Stimulated activated CD4-positive, alpha-beta T cell treated with anti-CD3 and anti-CD28 coated beads, TNF-alpha, amount 100 ng/mL, for 1 hour (primary cell): ENCODE measurements around the gene SAP30L.

Experiments
- DNase-seq, 3 donors: peaks; one replicate each; pipeline ENCODE4 v3.0.0-alpha.2; 2020; ENCODE audit warnings: low read depth in 3 of 3, low spot score in 1 of 3

Gene SAP30L, protein sequence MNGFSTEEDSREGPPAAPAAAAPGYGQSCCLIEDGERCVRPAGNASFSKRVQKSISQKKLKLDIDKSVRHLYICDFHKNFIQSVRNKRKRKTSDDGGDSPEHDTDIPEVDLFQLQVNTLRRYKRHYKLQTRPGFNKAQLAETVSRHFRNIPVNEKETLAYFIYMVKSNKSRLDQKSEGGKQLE

DNA sequence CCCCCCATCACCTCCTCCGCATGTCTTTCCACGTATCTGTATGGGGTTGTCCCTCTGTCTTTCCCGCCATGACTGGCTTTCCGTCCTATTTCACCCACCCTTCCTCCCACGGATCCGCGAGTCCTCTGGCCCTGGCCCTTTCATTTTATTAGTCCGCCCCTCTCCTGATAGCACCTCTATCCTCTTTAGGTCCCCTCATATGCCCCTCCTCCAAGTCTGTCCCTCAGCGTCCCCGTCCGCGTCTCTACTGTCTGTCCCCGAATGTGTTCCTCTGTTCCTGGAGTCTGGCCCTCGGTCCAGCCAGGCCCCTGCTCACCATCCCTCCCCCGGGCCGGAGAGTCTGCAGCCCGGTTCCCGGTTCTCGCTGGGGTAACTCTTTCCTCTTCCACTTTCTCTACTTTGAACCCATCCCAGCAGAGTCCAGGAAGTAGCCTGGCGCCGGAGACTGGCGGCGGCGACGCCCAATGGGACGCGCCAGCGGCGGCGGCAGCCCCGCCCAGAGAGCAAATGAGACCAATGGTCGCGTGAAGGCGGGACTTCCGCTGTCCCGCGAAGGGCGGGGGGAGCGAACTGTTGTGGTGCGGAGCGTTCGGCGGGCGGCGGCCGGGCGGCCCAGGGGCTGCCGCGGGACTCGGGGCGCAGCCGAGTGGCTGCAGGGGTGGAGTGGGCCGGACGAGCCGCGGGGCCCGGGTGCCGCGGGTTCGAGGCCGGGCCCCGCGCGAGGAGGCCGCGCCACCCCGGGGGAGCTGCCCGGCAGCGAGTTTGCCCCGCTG is at the start of gene SAP30L:
Gene SAP30L (plus strand): TSS at position 576 of the 773 bp plus-strand sequence. CDS start 608 bp downstream, outside the sequence.
- DNase-seq, result peak; percentile 82 to 94 (median 90)

- no peak for DNase-seq
Measured at GRCh38 chr5:154396128-154396527, 49.7 kb upstream of the SAP30L start.

- no peak for DNase-seq
Measured at GRCh38 chr5:154397652-154398406, 48.0 kb upstream of the SAP30L start.

DNA sequence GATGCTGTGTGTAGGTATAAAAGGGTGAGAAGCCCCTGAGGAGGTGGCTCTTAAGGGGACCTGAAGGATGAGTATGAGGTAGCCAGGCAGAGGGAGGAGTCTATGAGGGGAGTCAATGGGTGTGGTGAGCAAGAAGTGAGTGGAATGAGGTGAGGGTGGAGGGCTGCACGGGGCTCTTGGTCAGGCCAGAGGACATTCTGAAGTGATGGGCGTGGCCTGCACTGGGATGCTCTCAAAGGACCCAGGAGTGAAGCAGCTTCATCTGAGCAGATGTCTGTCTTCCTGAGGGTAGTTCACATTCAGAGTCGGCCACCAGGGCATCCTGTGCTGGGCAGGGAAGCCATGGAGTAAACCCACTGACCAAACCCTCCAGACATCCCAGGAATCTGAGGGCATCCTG is 45.1 kb upstream of the SAP30L start:
- DNase-seq, result no peak

- DNase-seq, result no peak
Measured at GRCh38 chr5:154401355-154401754, 44.4 kb upstream of the SAP30L start.

DNA sequence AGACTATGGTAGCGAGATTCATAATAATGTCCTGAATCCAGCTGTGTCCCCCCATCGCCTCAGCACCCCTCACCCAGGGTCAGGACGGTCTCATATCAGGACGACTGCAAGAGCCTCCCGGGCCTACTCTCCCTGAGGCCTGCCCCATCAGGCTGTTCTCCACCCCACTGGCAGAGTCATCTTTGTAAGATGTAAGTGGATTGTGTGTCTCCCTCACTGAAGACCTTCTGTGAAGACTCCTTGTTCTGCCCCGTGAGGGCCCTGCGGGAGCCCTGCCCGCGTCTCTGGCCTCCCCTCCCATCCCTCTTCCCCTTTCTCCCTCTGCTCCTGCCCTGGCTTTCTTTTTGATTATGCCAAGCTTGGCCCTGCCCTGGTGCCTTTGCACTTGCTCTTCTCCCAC is 43.9 kb upstream of the SAP30L start:
- no peak for DNase-seq

GRCh38 chr5:154402611-154403010 is 43.2 kb upstream of the SAP30L start:
- DNase-seq, result no peak

DNA sequence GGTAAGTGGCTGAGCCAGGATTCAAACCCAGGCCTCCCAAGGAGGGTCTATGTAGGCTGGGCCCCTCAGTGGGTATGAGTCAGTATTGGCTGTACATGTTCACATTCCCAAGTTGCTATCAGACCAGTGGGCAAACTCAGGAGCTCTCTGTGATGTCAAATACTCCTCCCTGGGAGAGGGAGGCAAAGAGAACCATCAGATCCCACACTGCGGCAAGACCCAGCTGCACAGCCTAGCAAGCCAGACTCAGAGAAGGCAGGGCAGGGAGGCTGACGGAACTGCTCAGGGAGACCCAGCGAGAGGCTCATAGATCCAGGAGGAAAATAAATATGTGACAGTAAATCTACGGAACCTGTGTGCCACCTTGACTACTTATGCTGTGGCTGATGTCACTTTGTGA is 42.6 kb upstream of the SAP30L start:
- DNase-seq, result no peak

- no peak for DNase-seq
Measured at GRCh38 chr5:154403776-154404387, 41.9 kb upstream of the SAP30L start.

DNA sequence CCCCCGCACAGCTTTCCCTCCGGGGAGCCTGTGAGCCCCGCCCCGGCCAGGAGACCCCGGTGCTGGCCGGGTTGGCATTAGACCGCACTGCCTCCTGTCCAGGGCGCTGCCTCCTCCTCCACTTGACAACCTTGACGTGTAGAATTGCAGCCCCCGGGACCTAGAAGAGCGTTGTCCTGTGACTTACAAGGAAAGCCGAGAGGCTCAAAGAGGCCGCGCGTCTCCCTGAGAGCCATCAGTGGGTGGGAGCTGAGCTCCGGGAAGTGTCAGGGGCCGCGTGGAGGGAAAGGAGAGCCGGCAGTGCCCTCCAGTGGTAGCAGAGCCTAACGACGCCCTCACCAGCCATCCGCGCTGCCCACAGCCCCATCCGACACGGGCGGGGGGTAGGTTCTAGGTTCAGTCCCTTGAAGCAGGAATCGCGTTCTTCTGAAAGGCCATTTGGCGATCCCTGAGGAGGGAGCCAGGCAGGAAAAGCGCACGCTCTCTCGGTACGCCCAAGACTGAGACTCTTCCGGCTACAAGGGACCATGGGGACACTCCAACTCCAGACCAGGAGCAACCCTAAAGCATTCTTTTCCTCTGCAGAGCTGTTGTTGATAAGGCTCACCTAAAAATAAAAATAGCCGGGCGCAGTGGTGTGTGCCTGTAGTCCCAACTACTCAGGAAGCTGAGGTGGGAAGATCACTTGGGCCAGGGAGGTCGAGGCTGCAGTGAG is 40.6 kb upstream of the SAP30L start:
- DNase-seq, result peak; percentile 19 to 66 (median 44)

- DNase-seq, result no peak
Measured at GRCh38 chr5:154406231-154406630, 39.6 kb upstream of the SAP30L start.

DNA sequence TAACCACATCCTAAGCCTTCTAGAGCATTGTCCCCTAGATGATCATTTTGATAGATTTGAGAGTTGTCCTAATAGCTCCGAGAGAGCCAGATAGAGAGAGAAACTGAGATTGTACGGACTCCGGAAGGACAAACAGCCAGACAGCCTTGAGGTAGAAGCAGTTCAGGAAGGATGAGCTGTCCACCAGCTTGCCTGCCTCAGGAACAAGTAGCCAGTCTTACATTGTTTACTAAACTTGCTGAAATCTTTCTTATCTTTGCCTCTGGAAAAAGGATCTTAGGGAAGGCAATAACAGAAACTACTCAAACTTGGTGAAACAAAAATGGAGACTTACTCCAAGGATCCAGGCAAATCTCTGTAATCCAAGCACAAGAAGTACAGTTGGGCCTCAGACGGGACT is 39.0 kb upstream of the SAP30L start:
- DNase-seq, result no peak

GRCh38 chr5:154408811-154409210 is 37.0 kb upstream of the SAP30L start:
- no peak for DNase-seq

DNA sequence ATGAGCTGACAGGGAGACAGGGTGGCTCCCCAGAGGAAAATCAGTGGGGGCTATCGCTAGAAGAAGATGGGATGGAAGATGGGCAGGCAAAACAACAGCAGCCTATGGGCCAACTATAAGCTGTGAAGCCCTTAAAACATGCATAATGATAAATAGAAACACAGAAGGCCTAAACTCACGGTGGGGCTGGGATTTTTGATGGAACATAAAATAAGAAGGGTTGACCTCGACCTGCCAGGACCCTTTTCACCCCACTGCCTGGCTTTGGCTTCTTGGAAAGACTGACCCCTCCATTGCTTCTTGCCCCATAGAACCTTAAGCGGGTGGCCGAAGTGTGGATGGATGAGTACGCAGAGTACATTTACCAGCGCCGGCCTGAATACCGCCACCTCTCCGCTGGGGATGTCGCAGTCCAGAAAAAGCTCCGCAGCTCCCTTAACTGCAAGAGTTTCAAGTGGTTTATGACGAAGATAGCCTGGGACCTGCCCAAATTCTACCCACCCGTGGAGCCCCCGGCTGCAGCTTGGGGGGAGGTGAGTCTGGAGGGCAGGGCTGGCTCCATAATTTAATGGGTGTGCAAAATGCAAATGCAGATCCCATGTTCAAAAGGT is 36.5 kb upstream of the SAP30L start:
- no peak for DNase-seq

DNA sequence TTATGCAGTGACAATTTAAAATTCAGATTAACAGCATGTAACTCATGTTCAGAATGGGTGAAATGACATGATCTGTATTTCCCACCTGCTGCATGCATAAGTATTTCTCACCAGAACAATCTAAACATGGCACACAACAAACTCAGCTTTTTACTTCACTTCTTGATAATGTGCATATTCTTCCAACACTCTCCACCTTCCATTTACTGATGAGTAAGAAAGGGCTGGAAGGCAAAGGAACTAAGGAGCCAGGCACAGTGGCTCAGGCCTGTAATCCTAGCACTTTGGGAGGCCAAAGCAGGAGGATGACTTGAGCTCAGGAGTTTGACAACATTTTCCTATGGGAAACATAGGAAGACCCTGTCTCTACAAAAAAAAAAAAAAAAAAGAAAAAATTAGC is 35.8 kb upstream of the SAP30L start:
- no peak for DNase-seq

DNA sequence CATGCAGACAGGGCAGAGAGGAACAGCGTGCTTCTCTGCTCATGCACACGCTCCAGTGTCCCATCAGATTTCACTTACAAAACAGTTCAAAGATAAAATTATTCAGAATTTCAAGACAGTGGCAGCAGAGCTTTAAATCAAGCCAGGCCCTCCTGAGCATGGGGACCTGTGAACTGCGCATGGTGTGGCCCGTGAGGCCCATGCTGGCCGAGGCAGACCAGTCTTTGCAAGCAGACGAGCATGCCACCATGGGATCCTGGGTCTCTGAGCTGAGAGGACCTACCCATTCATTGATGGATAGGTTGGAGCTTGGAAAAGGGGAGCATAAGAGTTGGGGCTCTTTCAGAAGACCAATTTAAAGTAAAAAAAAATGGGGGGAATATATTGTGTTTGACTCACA is 35.0 kb upstream of the SAP30L start:
- no peak for DNase-seq

GRCh38 chr5:154411338-154411737 is 34.5 kb upstream of the SAP30L start:
- no peak for DNase-seq

DNA sequence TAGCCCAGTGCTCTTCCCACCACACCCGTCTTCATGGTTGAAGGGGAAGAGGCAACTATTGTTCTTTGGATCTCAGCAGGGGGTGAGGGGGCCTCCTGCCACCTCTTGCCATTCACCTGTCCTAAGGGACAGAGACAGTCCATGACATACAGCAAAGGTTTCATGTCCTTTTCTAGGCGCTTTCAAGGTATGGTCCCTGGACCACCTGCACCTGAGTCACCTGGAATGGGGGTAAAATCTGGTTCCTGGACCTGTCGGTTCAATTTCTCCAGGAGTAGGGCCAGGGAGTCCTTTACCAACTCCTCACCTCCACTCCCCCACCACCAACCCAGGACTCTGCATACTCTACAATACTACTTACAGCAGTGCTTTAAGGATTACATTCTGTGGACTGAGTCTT is 33.5 kb upstream of the SAP30L start:
- DNase-seq, result no peak

GRCh38 chr5:154412925-154413324 is 32.9 kb upstream of the SAP30L start:
- no peak for DNase-seq

GRCh38 chr5:154415114-154415513 is 30.7 kb upstream of the SAP30L start:
- DNase-seq, result no peak
